Kidney epithelial cell (primary cell): ENCODE measurements around the gene ATP2A1. TPM values are rescaled to one million over a fixed set of nuclear protein-coding genes. Genes with fewer than 3 reads are reported as not detected.
A peak's percentile ranks its signal among the peaks of the same experiment; 100 is the strongest.

Experiments used
- DNase-seq: peaks from one replicate; pipeline ENCODE4 v3.0.0-alpha.2; 2010; ENCODE audit warnings: low read depth
- H3K27me3 ChIP-seq: 2 replicates; pipeline ENCODE4 v1.6.0; 2011; ENCODE audit warnings: low read length; ENCODE audit not compliant: control insufficient read depth, insufficient read depth
- H3K36me3 ChIP-seq: 2 replicates; pipeline ENCODE4 v1.5.1; 2011; ENCODE audit warnings: low read length; ENCODE audit not compliant: control insufficient read depth, insufficient read depth
- H3K4me3 ChIP-seq: 2 replicates; pipeline ENCODE4 v1.5.1; 2011; ENCODE audit warnings: low read depth, mild to moderate bottlenecking, control low read depth, low read length
- total RNA-seq: library from RNA; depleted of rRNA; stranded (reverse); fragments of >200 nt; gene quantifications from 2 replicates; pipeline ENCODE4 v1.2.3, GENCODE V29; 2015
- TF ChIP-seq, protein P1 (sequence below): IDR thresholded peaks from 2 replicates; pipeline ENCODE4 v1.5.1; 2011; ENCODE audit warnings: mild to moderate bottlenecking, moderate library complexity, low read length, control low read depth, inconsistent platforms; ENCODE audit not compliant: insufficient read depth, poor library complexity, severe bottlenecking

ATP2A1 gene
- total RNA-seq, 1 donor from 2014 or later = 0.17 TPM

DNA sequence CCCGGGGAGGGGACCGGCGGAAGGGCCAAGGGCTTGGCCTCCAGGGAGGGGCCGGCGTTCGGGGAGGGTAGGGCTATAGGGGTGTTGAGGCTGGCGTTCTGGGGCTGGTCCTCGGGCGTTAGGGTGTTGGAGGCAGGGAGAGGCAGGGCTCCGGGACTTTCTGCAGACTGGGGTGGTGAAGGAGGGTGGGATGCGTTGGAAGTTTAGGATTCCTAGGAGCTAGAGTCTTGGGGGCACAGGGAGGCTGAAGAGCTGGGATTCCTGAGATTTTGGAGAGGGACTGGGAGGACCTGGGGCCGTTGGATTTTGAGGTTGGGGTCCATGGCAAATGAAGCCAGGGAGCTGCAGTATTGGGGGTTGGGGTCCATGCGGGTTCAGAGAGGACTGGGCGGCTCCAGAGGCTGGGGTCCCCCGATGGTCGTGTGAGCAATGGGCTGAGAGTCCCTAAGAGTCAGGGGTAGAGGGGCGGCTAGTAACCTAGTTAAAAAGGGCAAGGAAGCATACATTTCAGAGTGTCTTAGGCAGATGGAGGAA, 73.2 kb downstream of the ATP2A1 start:
- Histone ChIP-seq H3K27me3 (no peaks in the 10 kb centered on the region), H3K4me3 (peak overlapping the region; percentile 73), H3K36me3 (no peaks in the 10 kb centered on the region)
- DNase-seq = no peak
- TF ChIP-seq, protein P1, sequence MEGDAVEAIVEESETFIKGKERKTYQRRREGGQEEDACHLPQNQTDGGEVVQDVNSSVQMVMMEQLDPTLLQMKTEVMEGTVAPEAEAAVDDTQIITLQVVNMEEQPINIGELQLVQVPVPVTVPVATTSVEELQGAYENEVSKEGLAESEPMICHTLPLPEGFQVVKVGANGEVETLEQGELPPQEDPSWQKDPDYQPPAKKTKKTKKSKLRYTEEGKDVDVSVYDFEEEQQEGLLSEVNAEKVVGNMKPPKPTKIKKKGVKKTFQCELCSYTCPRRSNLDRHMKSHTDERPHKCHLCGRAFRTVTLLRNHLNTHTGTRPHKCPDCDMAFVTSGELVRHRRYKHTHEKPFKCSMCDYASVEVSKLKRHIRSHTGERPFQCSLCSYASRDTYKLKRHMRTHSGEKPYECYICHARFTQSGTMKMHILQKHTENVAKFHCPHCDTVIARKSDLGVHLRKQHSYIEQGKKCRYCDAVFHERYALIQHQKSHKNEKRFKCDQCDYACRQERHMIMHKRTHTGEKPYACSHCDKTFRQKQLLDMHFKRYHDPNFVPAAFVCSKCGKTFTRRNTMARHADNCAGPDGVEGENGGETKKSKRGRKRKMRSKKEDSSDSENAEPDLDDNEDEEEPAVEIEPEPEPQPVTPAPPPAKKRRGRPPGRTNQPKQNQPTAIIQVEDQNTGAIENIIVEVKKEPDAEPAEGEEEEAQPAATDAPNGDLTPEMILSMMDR = no peak

Other genes with a start within 250 kb of the ATP2A1 start
- not detected in 2 replicates for gene NPIPB8, start 240.4 kb upstream of the ATP2A1 start, total RNA-seq
- 322 and 386 TPM in 2 replicates for gene EIF3C, start 167.0 kb upstream of the ATP2A1 start, total RNA-seq
- 0.68 and 2.7 TPM in 2 replicates for gene NPIPB9, start 126.7 kb upstream of the ATP2A1 start, total RNA-seq
- gene ATXN2L, start 55.5 kb upstream of the ATP2A1 start, total RNA-seq = 150 and 197 TPM in 2 replicates
- gene TUFM, start 32.1 kb upstream of the ATP2A1 start, total RNA-seq = 169 and 185 TPM in 2 replicates
- 26.8 and 29.1 TPM in 2 replicates for gene SH2B1, start 14.6 kb upstream of the ATP2A1 start, total RNA-seq
- gene RABEP2, start 46.8 kb downstream of the ATP2A1 start, total RNA-seq = 38.3 and 44.6 TPM in 2 replicates
- gene CD19, start 53.5 kb downstream of the ATP2A1 start, total RNA-seq = 0.14 TPM in 1 of 2 replicates, not detected in the other
- gene NFATC2IP, start 72.4 kb downstream of the ATP2A1 start, total RNA-seq = 18.4 and 20.8 TPM in 2 replicates
- gene SPNS1, start 96.3 kb downstream of the ATP2A1 start, total RNA-seq = 77.2 and 115 TPM in 2 replicates
- gene LAT, start 106.6 kb downstream of the ATP2A1 start, total RNA-seq = 2.9 and 8.6 TPM in 2 replicates